PC-3 (cell line): Measurements from ENCODE around the gene GCLC. TPM values are rescaled to one million over a fixed set of nuclear protein-coding genes. Genes with fewer than 3 reads are reported as not detected.

ENCODE experiments used
- ATAC-seq: fragments of 200-7000 bp; cut with Tn5 transposase; 2 replicates; pipeline ENCODE4 v1.9.1; 2020; ENCODE audit warnings: mild to moderate bottlenecking, moderate library complexity
- BruUV-seq: library from RNA; stranded (reverse); fragments of 400-500 nt; replicated peaks from 2 replicates; lab custom pipeline; 2021; lab: Mats Ljungman, UMichigan
- CTCF ChIA-PET: fragments of 300-600 bp; sonication (Branson Sonifier 250); formaldehyde crosslinking; loops from one replicate; lab custom pipeline; 2022; ENCODE audit warnings: antibody characterized with exemption; lab: Charles Lee
- POLR2A ChIA-PET: fragments of 300-600 bp; sonication (Branson Sonifier 250); formaldehyde crosslinking; loops from one replicate; lab custom pipeline; 2022; ENCODE audit warnings: antibody characterized with exemption; ENCODE audit not compliant: unreplicated experiment; lab: Charles Lee
- DNase-seq: peaks from one replicate; pipeline ENCODE4 v3.0.0-alpha.2; 2015
- H2AFZ ChIP-seq: fragments of 300-600 bp; sonication (generic); 2 replicates; pipeline ENCODE4 v1.6.0; 2016; ENCODE audit warnings: antibody characterized with exemption, low read length
- H3F3A ChIP-seq: fragments of 300-600 bp; sonication (generic); one replicate; pipeline ENCODE4 v1.6.0; 2017; ENCODE audit warnings: antibody characterized with exemption, low read length, control low read depth, mild to moderate bottlenecking; ENCODE audit not compliant: unreplicated experiment
- H3K27ac ChIP-seq: fragments of 300-600 bp; sonication (generic); 2 replicates; pipeline ENCODE4 v1.5.1; 2016; ENCODE audit warnings: mild to moderate bottlenecking, low read length
- H3K27me3 ChIP-seq: fragments of 300-600 bp; sonication (generic); 2 replicates; pipeline ENCODE4 v1.6.1; 2016; ENCODE audit warnings: low read length, mixed read lengths
- H3K36me3 ChIP-seq: fragments of 300-600 bp; sonication (generic); 2 replicates; pipeline ENCODE4 v1.6.1; 2016; ENCODE audit warnings: low read depth, mixed run types, low read length, mixed read lengths
- H3K4me1 ChIP-seq: fragments of 300-600 bp; sonication (generic); 2 replicates; pipeline ENCODE4 v1.5.1; 2016; ENCODE audit warnings: low read length; ENCODE audit not compliant: insufficient read depth
- H3K4me2 ChIP-seq: fragments of 300-600 bp; sonication (generic); 2 replicates; pipeline ENCODE4 v1.6.0; 2016; ENCODE audit warnings: low read length
- H3K4me3 ChIP-seq: fragments of 300-600 bp; sonication (generic); 2 replicates; pipeline ENCODE4 v1.5.1; 2016; ENCODE audit warnings: mild to moderate bottlenecking, low read length, mixed read lengths
- H3K79me2 ChIP-seq: fragments of 300-600 bp; sonication (generic); 2 replicates; pipeline ENCODE4 v1.6.1; 2017; ENCODE audit warnings: low read length, mixed read lengths
- H3K9ac ChIP-seq: fragments of 300-600 bp; sonication (generic); 2 replicates; pipeline ENCODE4 v1.6.0; 2016; ENCODE audit warnings: mild to moderate bottlenecking, low read length
- H3K9me2 ChIP-seq: fragments of 300-600 bp; sonication (generic); replicated peaks from 2 replicates; pipeline ENCODE4 v1.6.1; 2016; ENCODE audit warnings: mixed run types, low read length, mixed read lengths
- H3K9me3 ChIP-seq: fragments of 300-600 bp; sonication (generic); 2 replicates; pipeline ENCODE4 v1.6.1; 2016; ENCODE audit warnings: low read length, mixed read lengths
- H4K20me1 ChIP-seq: fragments of 300-600 bp; sonication (generic); 2 replicates; pipeline ENCODE4 v1.6.1; 2016; ENCODE audit warnings: low read length, mixed read lengths
- CTCF ChIP-seq: fragments of 300-600 bp; sonication (generic); conservative IDR thresholded peaks from 2 replicates; pipeline ENCODE4 v1.5.1; 2017; ENCODE audit warnings: antibody characterized with exemption, low read depth, mild to moderate bottlenecking, low read length
- EZH2 ChIP-seq: fragments of 300-600 bp; sonication (generic); IDR thresholded peaks from one replicate; pipeline ENCODE4 v1.6.1; 2017; ENCODE audit warnings: antibody characterized with exemption, mild to moderate bottlenecking, low read length; ENCODE audit not compliant: unreplicated experiment
- EZH2phosphoT487 ChIP-seq: fragments of 300-600 bp; sonication (generic); IDR thresholded peaks from 2 replicates; pipeline ENCODE4 v1.6.1; 2018; ENCODE audit warnings: mild to moderate bottlenecking, antibody characterized with exemption, low read length, borderline replicate concordance
- intact Hi-C: fragments of 100-400 bp; cut with micrococcal nuclease; formaldehyde crosslinking; loops from 2 replicates; pipeline ENCODE4 v1.9.0; 2023
- total RNA-seq: library from RNA; depleted of rRNA; stranded (reverse); fragments of >200 nt; gene quantifications from 2 replicates; pipeline ENCODE4 v1.2.3, GENCODE V29; 2014

Gene GCLC
- total RNA-seq, 1 experiment from 2014 or later, result 50.1 TPM

GRCh38 chr6:53547811-53548496 is 3.1 kb upstream of the GCLC start:
- POLR2A ChIA-PET, result interaction anchor here (0.7 to 1.2 kb wide), 3 partner anchors 68 to 247 kb away, joined by 3 to 4 read pairs (median 3); partner anchors contain the start of gene LRRC1

GRCh38 chr6:53547166-53547810 is 2.4 kb upstream of the GCLC start:
- no peaks in the 10 kb centered on the region for H3K36me3 ChIP-seq
- no peaks in the 10 kb centered on the region for H3K27me3 ChIP-seq
- ChIA-PET CTCF (interaction anchor here (0.7 to 1.2 kb wide), 3 partner anchors 54 to 105 kb away, joined by 3 to 6 read pairs (median 3); no protein-coding TSS in a partner anchor), POLR2A (interaction anchor here (0.7 to 1.2 kb wide), 2 partner anchors 68 to 105 kb away, joined by 3 read pairs; no protein-coding TSS in a partner anchor)
- H4K20me1 ChIP-seq, result peaks cover 13% of the 10 kb centered on the region
- DNase-seq, result no peak
- H3K9me3 ChIP-seq, result no peaks in the 10 kb centered on the region
- peak; percentile 11 for ATAC-seq
- H3K4me2 ChIP-seq, result peak overlapping the region; percentile 79
- H3K4me1 ChIP-seq, result peaks cover 37% of the 10 kb centered on the region
- H3K9me2 ChIP-seq, result no peaks in the 10 kb centered on the region
- no peaks in the 10 kb centered on the region for H3F3A ChIP-seq
- H3K4me3 ChIP-seq, result peak overlapping the region; percentile 67
- peaks cover 22% of the 10 kb centered on the region for H3K79me2 ChIP-seq
- H2AFZ ChIP-seq, result peak overlapping the region; percentile 77
- intact Hi-C loops, result loop anchor here (5.0 to 10.0 kb wide), 2 partner anchors 248 to 435 kb away; partner anchors contain the start of gene LRRC1
- TSS peak; percentile 34 for BruUV-seq
- no peak for TF ChIP-seq CTCF
- no peak for TF ChIP-seq EZH2
- no peak for TF ChIP-seq EZH2phosphoT487
- no peak overlapping the region for H3K27ac ChIP-seq
- peak overlapping the region; percentile 18 for H3K9ac ChIP-seq

More at GRCh38 chr6:53547811-53548496, 3.1 kb upstream of the GCLC start:
- CTCF ChIA-PET, result interaction anchor here (0.7 to 1.2 kb wide), 4 partner anchors 54 to 104 kb away, joined by 3 to 8 read pairs (median 4); no protein-coding TSS in a partner anchor
- Histone ChIP-seq H3K79me2 (peaks cover 15% of the 10 kb centered on the region), H3K4me1 (peaks cover 31% of the 10 kb centered on the region), H3K27me3 (no peaks in the 10 kb centered on the region), H3K9me2 (no peaks in the 10 kb centered on the region), H3F3A (no peaks in the 10 kb centered on the region), H3K4me3 (peak overlapping the region; percentile 67), H4K20me1 (peaks cover 9% of the 10 kb centered on the region), H2AFZ (peak overlapping the region; percentile 77), H3K4me2 (peak overlapping the region; percentile 79), H3K9ac (peak overlapping the region; percentile 70), H3K27ac (peak overlapping the region; percentile 76), H3K36me3 (no peaks in the 10 kb centered on the region), H3K9me3 (no peaks in the 10 kb centered on the region)
- TF ChIP-seq EZH2phosphoT487, result peak; percentile 84
- no peak for TF ChIP-seq CTCF
- DNase-seq (peak; percentile 97), ATAC-seq (peak; percentile 80)
- BruUV-seq, result no TSS peak
- intact Hi-C loops, result loop anchor here (1.0 to 10.0 kb wide), 5 partner anchors 67 to 436 kb away; partner anchors contain the start of gene LRRC1
